Activated T-helper 1 cell treated with anti-CD3 and anti-CD28 coated beads, Interleukin-12 subunit alpha, Interleukin-12 subunit beta, Interleukin-2, Interleukin-4 antibody, amounts not matched to agents 30 ng/mL and 10 ng/mL and 1 ng/mL, durations not matched to agents 14 hours and 24 hours and 36 hours (primary cell): ENCODE measurements around the gene GPSM3. TPM values are rescaled to one million over a fixed set of nuclear protein-coding genes. Genes with fewer than 3 reads are reported as not detected.

Experiments
- DNase-seq: peaks from one replicate; pipeline ENCODE4 v3.0.0; 2021; ENCODE audit warnings: low spot score
- H3K27ac Mint-ChIP-seq: one replicate; pipeline ENCODE4 v1.8.0; 2021; ENCODE audit warnings: mild to moderate bottlenecking, mixed read lengths
- H3K27me3 Mint-ChIP-seq: one replicate; pipeline ENCODE4 v1.8.0; 2022; ENCODE audit warnings: mild to moderate bottlenecking, moderate library complexity, mixed read lengths; ENCODE audit not compliant: insufficient read depth
- H3K36me3 Mint-ChIP-seq: one replicate; pipeline ENCODE4 v1.8.0; 2021; ENCODE audit warnings: low read depth, mixed read lengths
- H3K4me1 Mint-ChIP-seq: one replicate; pipeline ENCODE4 v1.8.0; 2021; ENCODE audit warnings: low read depth, mixed read lengths
- H3K4me3 Mint-ChIP-seq: one replicate; pipeline ENCODE4 v1.8.0; 2021; ENCODE audit warnings: mild to moderate bottlenecking, moderate library complexity, mixed read lengths
- H3K9me3 Mint-ChIP-seq: one replicate; pipeline ENCODE4 v1.8.0; 2021; ENCODE audit warnings: mixed read lengths
- intact Hi-C: fragments of 100-400 bp; cut with micrococcal nuclease; formaldehyde crosslinking; loops from one replicate; pipeline ENCODE4 v1.15.1; 2024
- total RNA-seq: library from RNA; stranded (reverse); gene quantifications from 2 replicates; pipeline ENCODE4 v1.2.3, GENCODE V29; 2022

The GPSM3 gene
- total RNA-seq, 1 donor from 2014 or later: 84.7 TPM

DNA sequence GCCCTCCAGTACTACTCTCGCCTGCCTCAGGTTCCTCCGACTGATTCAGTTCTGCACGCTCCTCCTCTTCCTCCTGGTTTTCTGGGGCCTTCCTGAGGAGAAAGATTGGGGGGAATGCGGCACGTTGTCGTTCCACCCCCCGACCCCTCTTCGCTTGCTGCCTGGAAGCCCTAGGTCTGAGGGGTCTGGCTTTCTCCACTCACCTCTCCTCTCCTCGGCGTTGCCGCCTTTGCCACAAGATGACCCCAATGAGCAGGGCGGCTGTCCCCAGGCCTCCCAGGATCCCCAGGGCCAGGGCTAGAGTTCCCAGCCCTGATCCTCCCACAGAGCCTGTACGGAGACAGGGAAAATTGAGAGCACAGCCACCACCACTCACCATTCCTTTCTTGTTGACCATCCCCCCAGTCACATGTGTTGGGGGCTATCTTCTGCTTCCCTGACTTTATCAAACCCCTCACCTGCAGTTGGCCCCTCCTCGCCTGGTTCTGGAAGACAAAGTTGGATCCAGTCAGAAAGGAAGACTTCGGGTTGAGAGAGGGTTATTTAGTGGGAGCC lies 11.2 kb downstream of the GPSM3 start:
- peaks cover 33% of the 10 kb centered on the region for H3K36me3 Mint-ChIP-seq
- no peak overlapping the region for H3K4me3 Mint-ChIP-seq

DNA sequence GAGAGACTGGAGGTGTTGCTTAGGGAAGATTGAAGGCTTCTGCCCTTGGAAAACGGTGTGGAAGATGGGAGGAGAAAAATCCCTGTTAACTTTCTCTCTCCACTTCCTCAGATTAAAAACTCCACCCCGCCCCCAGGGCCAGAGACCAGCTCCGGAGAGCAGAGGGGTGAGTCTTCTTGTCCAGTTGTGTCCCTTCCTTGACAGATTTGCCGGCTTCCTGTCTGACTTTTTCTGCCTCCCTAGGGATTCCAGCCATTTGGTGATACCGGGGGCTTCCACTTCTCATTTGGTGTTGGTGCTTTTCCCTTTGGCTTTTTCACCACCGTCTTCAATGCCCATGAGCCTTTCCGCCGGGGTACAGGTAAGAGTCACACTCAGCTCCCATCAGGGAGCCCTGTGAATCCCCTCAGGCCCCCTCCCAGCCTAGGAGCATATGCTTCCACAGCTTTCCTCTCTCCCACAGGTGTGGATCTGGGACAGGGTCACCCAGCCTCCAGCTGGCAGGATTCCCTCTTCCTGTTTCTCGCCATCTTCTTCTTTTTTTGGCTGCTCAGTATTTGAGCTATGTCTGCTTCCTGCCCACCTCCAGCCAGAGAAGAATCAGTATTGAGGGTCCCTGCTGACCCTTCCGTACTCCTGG lies 12.6 kb downstream of the GPSM3 start:
- H3K36me3 Mint-ChIP-seq: peaks cover 27% of the 10 kb centered on the region
- intact Hi-C loops: loop anchor here (2.0 to 10.0 kb wide), 7 partner anchors 223 to 1853 kb away; partner anchors contain the start of genes CUTA, EHMT2, NELFE and NEU1
- no peak for DNase-seq
- H3K9me3 Mint-ChIP-seq: no peaks in the 10 kb centered on the region
- H3K27me3 Mint-ChIP-seq: no peaks in the 10 kb centered on the region
- peaks cover 48% of the 10 kb centered on the region for H3K4me1 Mint-ChIP-seq
- H3K4me3 Mint-ChIP-seq: peak overlapping the region; percentile 95
- H3K27ac Mint-ChIP-seq: peak overlapping the region; percentile 73

More for the DNA sequence above, 11.2 kb downstream of the GPSM3 start:
- intact Hi-C loops: no loop called here
- Mint-ChIP-seq H3K4me1 (peaks cover 54% of the 10 kb centered on the region), H3K27ac (no peak overlapping the region), H3K9me3 (no peaks in the 10 kb centered on the region), H3K27me3 (no peaks in the 10 kb centered on the region)
- DNase-seq: no peak

DNA sequence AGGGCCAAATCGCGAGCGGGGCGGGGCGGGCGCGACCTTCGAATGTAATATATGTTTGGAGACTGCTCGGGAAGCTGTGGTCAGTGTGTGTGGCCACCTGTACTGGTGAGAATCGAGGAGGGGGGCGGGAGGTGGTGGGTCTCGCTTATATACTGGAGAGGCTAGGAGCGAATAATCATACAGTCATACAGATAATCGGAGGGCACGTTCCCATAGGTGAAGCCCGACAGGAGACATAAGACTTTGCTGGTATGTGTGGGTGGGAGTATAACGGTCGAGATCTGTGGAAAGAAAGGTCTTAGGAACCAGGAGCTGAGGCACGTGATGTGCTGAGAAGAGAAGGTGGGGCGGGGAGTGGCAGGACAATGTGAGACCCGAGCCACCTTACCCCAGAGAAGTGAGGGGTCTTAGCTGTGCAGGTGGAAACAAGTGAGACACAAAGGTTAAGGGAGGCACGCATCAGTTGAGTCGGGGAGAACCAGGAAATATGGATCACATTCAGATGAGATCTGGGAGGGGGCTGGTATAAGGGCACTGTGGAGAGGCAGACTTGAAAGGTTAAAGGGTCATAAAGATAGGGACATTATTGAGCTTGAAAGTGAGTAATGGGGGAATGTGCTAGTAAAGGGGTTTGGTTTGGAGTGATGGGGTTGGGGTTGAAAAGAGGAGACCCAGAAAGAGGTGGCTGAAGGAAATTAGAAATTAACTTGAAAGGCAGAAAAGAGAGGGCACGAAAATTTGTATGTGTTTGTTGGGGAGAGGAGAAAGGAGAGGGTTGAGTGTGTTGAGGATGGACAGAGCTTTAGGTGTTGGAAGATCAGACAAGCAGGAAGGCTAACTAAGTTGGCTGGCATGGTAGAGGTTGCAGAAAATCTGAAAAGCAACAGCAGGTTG lies 13.6 kb downstream of the GPSM3 start:
- intact Hi-C loops: loop anchor here (1.0 to 10.0 kb wide), 11 partner anchors 12 to 1851 kb away; partner anchors contain the start of genes CUTA, EHMT2, FKBPL and NELFE
- Mint-ChIP-seq H3K4me3 (peak overlapping the region; percentile 95), H3K27me3 (no peaks in the 10 kb centered on the region), H3K9me3 (no peaks in the 10 kb centered on the region), H3K36me3 (peaks cover 27% of the 10 kb centered on the region), H3K4me1 (peaks cover 55% of the 10 kb centered on the region), H3K27ac (peak overlapping the region; percentile 94)
- no peak for DNase-seq

DNA sequence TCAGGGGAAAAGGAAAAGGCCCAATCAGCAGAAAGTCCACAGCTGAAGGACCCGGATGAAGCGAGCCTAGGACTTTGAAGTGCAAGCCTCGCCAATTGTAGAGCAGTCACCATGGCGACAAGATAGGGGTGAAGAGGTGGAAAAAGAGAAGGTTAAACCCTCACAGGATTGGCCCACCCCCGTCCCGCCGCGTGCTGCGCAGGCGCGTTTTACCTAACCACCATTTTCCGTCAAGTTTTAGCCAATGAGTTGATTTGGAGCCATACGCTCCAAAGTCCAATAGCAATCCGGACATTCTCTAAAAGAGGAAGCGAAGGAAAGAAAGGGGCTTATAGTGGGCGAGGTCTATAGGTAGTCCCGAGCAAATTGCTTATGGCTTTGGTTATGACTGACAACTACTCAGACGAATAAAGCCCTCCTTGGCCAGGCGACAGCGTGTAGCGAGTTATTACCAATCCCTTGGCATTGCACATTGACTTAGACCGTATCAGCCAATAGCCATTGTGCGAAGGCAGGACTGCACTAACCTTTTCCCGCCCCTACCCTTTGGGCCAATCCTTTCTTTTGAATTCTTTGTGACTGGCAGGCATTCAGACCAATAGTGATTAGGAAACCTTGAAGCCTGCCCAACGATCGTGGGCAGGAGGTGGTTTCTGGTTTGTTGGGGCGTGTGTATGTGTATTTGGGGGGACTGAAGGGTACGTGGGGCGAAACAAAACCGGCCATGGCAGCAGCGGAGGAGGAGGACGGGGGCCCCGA lies 14.5 kb downstream of the GPSM3 start, which contains the start of gene RNF5:
TSS of gene RNF5 (plus strand) at position 618 of the 759 bp plus-strand sequence. CDS start at position 725, 107 bp downstream.
- H3K4me3 Mint-ChIP-seq: peak within 1 kb of the TSS; percentile 95
- H3K27ac Mint-ChIP-seq: peak within 1 kb of the TSS; percentile 94
- DNase-seq: peak; percentile 91
- intact Hi-C loops: loop anchor here (1.0 to 10.0 kb wide), 16 partner anchors 12 to 1851 kb away; partner anchors contain the start of genes BRD2, CUTA, EHMT2 and FKBPL
- no peaks in the 10 kb centered on the region for H3K27me3 Mint-ChIP-seq
- H3K9me3 Mint-ChIP-seq: no peaks in the 10 kb centered on the region
- H3K36me3 Mint-ChIP-seq: peaks cover 27% of the 10 kb centered on the region
- H3K4me1 Mint-ChIP-seq: peaks cover 60% of the 10 kb centered on the region

DNA sequence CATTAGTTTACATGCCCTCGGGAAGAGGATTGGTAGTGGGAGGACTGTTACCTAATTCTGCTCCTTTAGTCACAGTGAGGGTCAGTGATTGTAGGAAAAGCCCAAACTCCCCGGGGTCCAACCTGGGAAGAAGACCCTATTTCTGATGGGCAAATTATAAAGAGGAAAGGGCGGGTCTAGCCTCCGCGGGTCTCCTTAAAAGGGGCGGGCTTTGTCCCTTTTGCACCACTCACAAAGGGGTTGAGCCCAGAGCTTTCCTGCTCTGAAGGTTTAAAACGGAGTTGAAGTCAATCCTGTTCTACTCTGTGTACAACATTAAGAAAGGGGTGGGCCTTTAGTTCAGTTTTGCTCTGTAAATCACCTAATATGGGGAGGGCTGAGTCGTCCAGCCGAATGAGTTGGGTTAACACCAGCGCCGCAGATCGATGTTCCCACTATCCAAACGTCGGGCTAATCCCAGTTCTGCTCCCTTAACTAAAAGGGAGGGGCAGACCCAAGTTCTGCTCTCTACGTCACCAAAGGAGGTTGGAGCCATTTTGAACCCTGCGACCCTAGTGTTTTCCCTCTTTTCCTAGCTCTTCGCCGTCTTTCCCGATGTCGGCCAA lies 15.2 kb downstream of the GPSM3 start:
- Mint-ChIP-seq H3K27me3 (no peaks in the 10 kb centered on the region), H3K9me3 (no peaks in the 10 kb centered on the region), H3K4me1 (peaks cover 61% of the 10 kb centered on the region), H3K4me3 (peak overlapping the region; percentile 95), H3K36me3 (peaks cover 23% of the 10 kb centered on the region), H3K27ac (peak overlapping the region; percentile 94)
- DNase-seq: peak; percentile 29
- intact Hi-C loops: loop anchor here (1.0 to 10.0 kb wide), 10 partner anchors 29 to 1850 kb away; partner anchors contain the start of genes BRD2, CUTA, EHMT2 and GPANK1

DNA sequence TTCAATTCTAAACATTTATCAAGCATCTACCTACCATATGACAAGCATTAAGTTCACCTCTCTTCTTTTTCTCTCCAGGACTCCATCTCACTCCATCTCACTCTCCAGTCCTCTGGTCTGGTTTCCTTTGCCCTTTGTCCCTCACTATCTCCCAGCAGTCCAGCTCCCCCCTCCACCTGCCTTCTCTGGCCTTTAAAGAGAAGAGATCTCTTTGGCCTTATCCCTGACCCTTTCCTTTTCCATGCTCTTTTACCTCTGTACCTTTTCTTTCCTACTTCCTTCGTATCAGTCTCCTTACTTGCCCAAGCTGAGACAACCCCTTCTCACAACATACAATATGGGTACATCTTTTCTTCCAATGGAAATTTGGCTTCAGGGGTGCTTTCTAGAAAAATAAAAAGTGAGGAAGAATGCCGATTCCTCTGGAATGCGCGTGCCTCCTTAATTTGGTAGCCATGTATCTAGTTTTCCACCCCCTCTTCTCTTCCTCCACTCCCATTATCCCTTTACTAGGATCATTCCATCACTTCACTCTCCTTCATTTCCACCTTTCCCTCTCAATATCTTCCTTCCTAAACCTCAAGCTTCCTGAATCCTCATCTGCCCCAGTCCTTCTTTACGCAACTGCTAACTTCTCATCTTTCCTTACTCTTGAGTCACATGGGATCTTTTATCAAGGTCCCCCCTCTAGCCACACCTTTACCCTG lies 15.8 kb downstream of the GPSM3 start:
- H3K27me3 Mint-ChIP-seq: no peaks in the 10 kb centered on the region
- no peaks in the 10 kb centered on the region for H3K9me3 Mint-ChIP-seq
- intact Hi-C loops: loop anchor here (1.0 to 10.0 kb wide), 11 partner anchors 22 to 1849 kb away; partner anchors contain the start of genes BRD2, CUTA, EHMT2 and GPANK1
- H3K4me3 Mint-ChIP-seq: peak overlapping the region; percentile 95
- H3K36me3 Mint-ChIP-seq: peaks cover 23% of the 10 kb centered on the region
- peaks cover 61% of the 10 kb centered on the region for H3K4me1 Mint-ChIP-seq
- peak overlapping the region; percentile 94 for H3K27ac Mint-ChIP-seq
- no peak for DNase-seq

DNA sequence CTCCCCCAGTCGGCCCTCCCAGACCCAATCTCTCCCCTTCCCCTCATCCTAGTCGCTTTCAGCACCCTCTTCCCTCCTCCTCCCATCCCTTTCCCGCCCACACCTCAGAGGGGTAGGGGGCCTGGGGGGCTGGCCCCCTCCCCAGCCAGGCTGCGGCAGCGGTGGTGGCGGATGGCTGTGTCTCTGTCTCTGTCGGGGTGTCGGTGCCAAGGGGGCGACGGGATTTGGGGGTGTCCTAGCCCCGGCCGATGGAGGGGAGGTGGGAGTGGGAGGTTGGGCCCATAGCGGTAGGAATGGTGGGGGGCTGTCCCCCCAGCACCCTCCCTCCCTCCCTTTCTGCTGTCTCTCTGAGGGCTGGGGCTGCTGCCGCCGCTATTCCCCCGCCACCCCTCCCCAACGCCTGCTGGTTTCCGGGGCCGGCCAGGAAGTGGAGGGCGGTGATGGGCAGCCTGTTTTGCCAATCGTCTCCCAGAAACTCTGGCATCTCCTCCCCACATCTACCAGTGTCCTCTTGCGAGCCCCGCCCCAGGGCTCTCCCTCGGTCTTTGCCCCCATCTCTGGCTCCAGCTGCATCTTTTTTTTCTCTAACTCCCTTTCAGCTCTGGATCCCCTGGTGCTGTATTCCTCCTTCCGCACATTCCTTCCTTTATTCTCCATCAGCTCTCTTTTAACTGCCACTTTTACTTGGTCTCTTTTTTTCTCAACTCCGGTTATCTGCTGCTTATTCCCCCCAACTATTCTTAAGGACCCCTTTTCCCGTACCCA lies 16.6 kb downstream of the GPSM3 start, which contains the start of gene AGPAT1:
TSS of gene AGPAT1 (minus strand) at position 374 of the 765 bp plus-strand sequence. CDS start 4,588 bp downstream, outside the sequence.
- Mint-ChIP-seq H3K4me3 (peak within 1 kb of the TSS; percentile 95), H3K27ac (peak within 1 kb of the TSS; percentile 94), H3K36me3 (peaks cover 17% of the 10 kb centered on the region), H3K9me3 (no peaks in the 10 kb centered on the region), H3K27me3 (no peaks in the 10 kb centered on the region), H3K4me1 (peaks cover 60% of the 10 kb centered on the region)
- intact Hi-C loops: loop anchor here (1.0 to 10.0 kb wide), 10 partner anchors 22 to 1849 kb away; partner anchors contain the start of genes BRD2, CUTA, EHMT2 and GPANK1
- DNase-seq: peak; percentile 95

DNA sequence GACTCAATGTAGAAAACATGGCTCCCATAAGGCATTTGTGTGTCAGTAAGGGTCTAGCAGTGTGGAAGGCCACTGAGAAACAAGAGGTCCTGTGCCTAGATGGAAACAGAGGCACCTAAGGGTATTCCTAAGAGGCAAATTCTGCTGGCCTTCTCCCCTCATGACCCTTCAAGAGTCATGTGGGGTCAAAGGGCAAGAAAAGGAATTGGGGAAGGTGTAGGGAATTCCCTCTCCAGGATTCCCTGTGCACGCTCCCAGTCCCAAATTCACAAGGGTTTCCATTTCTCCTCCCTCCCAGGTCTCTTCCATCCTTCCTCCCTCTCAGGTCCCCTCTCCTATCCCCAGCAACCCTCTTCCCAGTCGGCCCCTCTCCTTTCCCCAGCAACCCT lies 17.1 kb downstream of the GPSM3 start:
- no peak for DNase-seq
- Mint-ChIP-seq H3K27ac (peak overlapping the region; percentile 79), H3K4me3 (peak overlapping the region; percentile 95), H3K9me3 (no peaks in the 10 kb centered on the region), H3K27me3 (no peaks in the 10 kb centered on the region), H3K36me3 (peaks cover 13% of the 10 kb centered on the region), H3K4me1 (peaks cover 54% of the 10 kb centered on the region)
- intact Hi-C loops: loop anchor here (5.0 to 10.0 kb wide), 5 partner anchors 218 to 1848 kb away; partner anchors contain the start of genes CUTA, EHMT2, NELFE and PHF1

DNA sequence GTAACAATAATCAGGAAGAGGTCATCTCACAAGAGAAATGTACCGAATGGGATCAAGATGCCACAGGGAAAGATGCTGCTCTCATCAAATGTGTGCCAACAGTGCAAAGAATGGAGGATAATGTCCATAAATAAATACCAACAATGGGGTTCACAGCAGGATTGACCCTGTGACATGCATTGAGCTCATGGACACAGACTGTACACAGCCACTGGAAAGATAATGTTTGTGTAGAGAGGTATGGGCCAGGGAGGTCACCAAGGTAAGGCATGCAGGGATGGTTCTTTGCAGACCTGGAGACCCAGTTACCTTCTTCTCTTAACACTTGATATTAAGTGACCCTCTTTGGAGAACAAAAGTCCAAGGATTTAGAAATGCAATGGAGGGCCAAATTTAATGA lies 18.0 kb downstream of the GPSM3 start:
- Mint-ChIP-seq H3K27me3 (no peaks in the 10 kb centered on the region), H3K4me3 (peak overlapping the region; percentile 95), H3K4me1 (peaks cover 50% of the 10 kb centered on the region), H3K9me3 (no peaks in the 10 kb centered on the region), H3K36me3 (peaks cover 19% of the 10 kb centered on the region), H3K27ac (no peak overlapping the region)
- DNase-seq: no peak
- intact Hi-C loops: loop anchor here (10.0 kb wide), 1 partner anchor 1240 kb away; the partner anchor contains the start of genes CUTA and PHF1

DNA sequence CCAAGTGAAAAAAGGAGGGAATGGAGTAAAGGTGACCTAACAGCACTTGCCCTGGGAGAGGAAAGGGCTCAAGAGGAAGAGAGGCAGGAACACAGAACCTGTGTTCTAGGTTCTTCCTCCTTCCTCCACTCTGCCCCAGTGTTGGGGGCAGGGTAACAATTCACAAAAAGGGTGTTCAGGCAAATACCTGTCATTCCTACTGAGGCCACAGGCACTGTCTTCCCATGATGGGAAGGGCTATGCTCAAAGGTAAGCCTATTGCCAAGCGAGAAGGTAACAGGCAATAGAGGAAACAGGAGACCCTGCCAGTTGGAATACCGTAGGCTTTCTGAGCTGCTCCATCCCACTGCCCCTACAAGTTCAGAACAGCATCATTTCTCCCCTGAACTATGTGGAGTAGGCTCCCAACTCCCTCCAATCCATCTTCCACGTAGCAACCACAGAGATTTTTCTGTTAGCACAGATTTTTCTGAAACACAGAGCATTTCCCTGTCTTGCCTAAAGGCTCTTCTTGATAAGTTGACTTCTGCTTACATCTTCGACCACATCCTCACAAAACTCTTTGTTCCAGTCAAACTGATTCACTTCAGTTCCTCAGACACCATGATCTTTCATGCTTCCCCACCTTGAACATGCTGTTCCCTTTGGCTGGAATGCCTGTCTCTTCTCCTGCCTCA lies 19.3 kb downstream of the GPSM3 start:
- H3K4me1 Mint-ChIP-seq: peaks cover 40% of the 10 kb centered on the region
- H3K27me3 Mint-ChIP-seq: no peaks in the 10 kb centered on the region
- peaks cover 14% of the 10 kb centered on the region for H3K36me3 Mint-ChIP-seq
- DNase-seq: no peak
- intact Hi-C loops: loop anchor here (10.0 kb wide), 1 partner anchor 1242 kb away; the partner anchor contains the start of genes CUTA and PHF1
- H3K27ac Mint-ChIP-seq: peak overlapping the region; percentile 25
- H3K9me3 Mint-ChIP-seq: no peaks in the 10 kb centered on the region
- H3K4me3 Mint-ChIP-seq: peak overlapping the region; percentile 2
